ENCODE data around the gene ATG4C.

The ATG4C gene

GRCh38 chr1:62904856-62905225 is 120.9 kb downstream of the ATG4C start:
- DNase-seq (ENCODE audit: low spot score): no peak

- no peak for DNase-seq (ENCODE audit: low spot score)
Observed at GRCh38 chr1:62905309-62905708, 121.4 kb downstream of the ATG4C start.

- DNase-seq (ENCODE audit: low spot score): no peak
Observed at GRCh38 chr1:62905872-62906271, 121.9 kb downstream of the ATG4C start.

GRCh38 chr1:62906428-62906886 is 122.5 kb downstream of the ATG4C start:
- DNase-seq (ENCODE audit: low spot score): no peak

GRCh38 chr1:62908168-62908695 is 124.3 kb downstream of the ATG4C start:
- DNase-seq (ENCODE audit: low spot score): no peak

- no peak for DNase-seq (ENCODE audit: low spot score)
Observed at GRCh38 chr1:62912028-62912638, 128.2 kb downstream of the ATG4C start.

Data from Ammon's horn (tissue), 1 donor.